MCF 10A (cell line): Measurements from ENCODE around the gene DLG3. TPM values are rescaled to one million over a fixed set of nuclear protein-coding genes. Genes with fewer than 3 reads are reported as not detected.

Experiments used
- BruUV-seq: library from RNA; stranded (reverse); fragments of 400-500 nt; replicated peaks from 2 replicates; lab custom pipeline; 2021; lab: Mats Ljungman, UMichigan
- CTCF ChIA-PET: fragments of 300-600 bp; sonication (Branson Sonifier 250); formaldehyde crosslinking; extraction: SDS; loops from one replicate; lab custom pipeline; 2021; ENCODE audit warnings: antibody characterized with exemption, inconsistent platforms; lab: Yijun Ruan, JAX
- POLR2A ChIA-PET: fragments of 300-600, 350-650 bp; sonication (Branson Sonifier 250); formaldehyde crosslinking; extraction: SDS; loops from one replicate; lab custom pipeline; 2020; ENCODE audit warnings: antibody characterized with exemption, inconsistent platforms; lab: Yijun Ruan, JAX
- DNase-seq: peaks from one replicate; pipeline ENCODE4 v3.0.0-alpha.2; 2018; ENCODE audit not compliant: unreplicated experiment
- H3K27ac Mint-ChIP-seq: one replicate; pipeline ENCODE4 v1.8.0; 2022; ENCODE audit warnings: mild to moderate bottlenecking, low read depth, mixed read lengths; ENCODE audit not compliant: unreplicated experiment
- H3K27me3 Mint-ChIP-seq: one replicate; pipeline ENCODE4 v1.8.0; 2022; ENCODE audit warnings: mixed read lengths; ENCODE audit not compliant: insufficient read depth, unreplicated experiment
- H3K36me3 Mint-ChIP-seq: one replicate; pipeline ENCODE4 v1.8.0; 2022; ENCODE audit warnings: mild to moderate bottlenecking, moderate library complexity, mixed read lengths; ENCODE audit not compliant: insufficient read depth, unreplicated experiment
- H3K4me1 Mint-ChIP-seq: one replicate; pipeline ENCODE4 v1.8.0; 2022; ENCODE audit warnings: mixed read lengths; ENCODE audit not compliant: insufficient read depth, unreplicated experiment
- H3K4me3 Mint-ChIP-seq: one replicate; pipeline ENCODE4 v1.8.0; 2022; ENCODE audit warnings: mild to moderate bottlenecking, moderate library complexity, mixed read lengths; ENCODE audit not compliant: unreplicated experiment
- H3K9me3 Mint-ChIP-seq: one replicate; pipeline ENCODE4 v1.8.0; 2022; ENCODE audit warnings: mixed read lengths; ENCODE audit not compliant: unreplicated experiment
- intact Hi-C: fragments of 100-400 bp; cut with micrococcal nuclease; formaldehyde crosslinking; loops from 2 replicates; pipeline ENCODE4 v1.14.1; 2022
- total RNA-seq: library from RNA; stranded (reverse); gene quantifications from 2 replicates; pipeline ENCODE4 v1.2.3, GENCODE V29; 2022
- TF ChIP-seq, protein P1 (sequence below): fragments of 200-600 bp; IDR thresholded peaks from one replicate; pipeline ENCODE4 v1.8.0; 2022; ENCODE audit warnings: antibody characterized with exemption, mild to moderate bottlenecking; ENCODE audit not compliant: unreplicated experiment

The DLG3 gene
- total RNA-seq, 1 experiment from 2014 or later: 12.8 TPM

DNA sequence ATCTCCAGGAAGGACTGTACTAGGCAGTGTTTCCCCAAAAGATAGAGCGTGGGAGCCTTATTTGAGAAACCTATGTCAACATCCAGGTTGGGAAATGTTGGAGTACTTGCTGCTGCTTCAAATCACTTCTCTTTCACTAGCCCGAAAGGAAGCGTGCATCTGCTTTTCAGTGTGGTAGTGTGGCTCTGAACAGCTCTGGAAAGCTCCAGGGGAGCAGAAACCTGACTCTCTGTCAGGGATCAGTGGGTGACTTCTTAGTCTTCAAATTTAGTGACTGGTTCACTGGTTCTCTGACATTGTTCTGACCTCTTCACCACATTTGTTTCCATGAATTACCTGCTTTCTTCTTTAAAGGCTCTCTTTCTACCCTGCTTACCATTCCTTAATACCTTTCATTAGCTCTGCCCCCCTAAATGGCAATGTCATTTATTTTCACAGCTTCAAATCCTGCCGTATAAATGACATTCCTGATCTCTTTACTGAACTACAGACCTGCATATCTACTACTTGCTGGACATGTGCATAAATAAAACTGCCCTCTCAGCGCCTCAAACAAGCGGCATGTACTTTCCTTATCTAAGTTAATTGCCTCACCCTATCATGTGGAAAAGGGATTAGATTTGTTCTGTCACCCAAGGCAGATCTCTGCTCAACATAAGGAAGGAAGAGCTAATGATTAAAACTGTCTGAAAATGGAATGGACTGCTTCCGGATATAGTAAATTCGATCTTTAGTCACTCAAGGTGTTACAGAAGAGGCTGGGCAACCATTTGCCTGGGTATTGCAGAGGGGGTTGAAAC lies 37.0 kb downstream of the DLG3 start:
- BruUV-seq: no TSS peak
- ChIA-PET POLR2A (interaction anchor here (0.5 kb wide), 1 partner anchor 54 kb away, joined by 3 read pairs; no protein-coding TSS in a partner anchor), CTCF (interaction anchor here (0.9 to 2.4 kb wide), 3 partner anchors 28 to 183 kb away, joined by 3 to 8 read pairs (median 3); no protein-coding TSS in a partner anchor)
- Mint-ChIP-seq H3K9me3 (no peaks in the 10 kb centered on the region), H3K36me3 (no peaks in the 10 kb centered on the region), H3K27ac (no peak overlapping the region), H3K4me1 (peaks cover 33% of the 10 kb centered on the region), H3K27me3 (peaks cover 60% of the 10 kb centered on the region), H3K4me3 (no peak overlapping the region)
- DNase-seq: no peak
- intact Hi-C loops: no loop called here
- TF ChIP-seq, protein P1, sequence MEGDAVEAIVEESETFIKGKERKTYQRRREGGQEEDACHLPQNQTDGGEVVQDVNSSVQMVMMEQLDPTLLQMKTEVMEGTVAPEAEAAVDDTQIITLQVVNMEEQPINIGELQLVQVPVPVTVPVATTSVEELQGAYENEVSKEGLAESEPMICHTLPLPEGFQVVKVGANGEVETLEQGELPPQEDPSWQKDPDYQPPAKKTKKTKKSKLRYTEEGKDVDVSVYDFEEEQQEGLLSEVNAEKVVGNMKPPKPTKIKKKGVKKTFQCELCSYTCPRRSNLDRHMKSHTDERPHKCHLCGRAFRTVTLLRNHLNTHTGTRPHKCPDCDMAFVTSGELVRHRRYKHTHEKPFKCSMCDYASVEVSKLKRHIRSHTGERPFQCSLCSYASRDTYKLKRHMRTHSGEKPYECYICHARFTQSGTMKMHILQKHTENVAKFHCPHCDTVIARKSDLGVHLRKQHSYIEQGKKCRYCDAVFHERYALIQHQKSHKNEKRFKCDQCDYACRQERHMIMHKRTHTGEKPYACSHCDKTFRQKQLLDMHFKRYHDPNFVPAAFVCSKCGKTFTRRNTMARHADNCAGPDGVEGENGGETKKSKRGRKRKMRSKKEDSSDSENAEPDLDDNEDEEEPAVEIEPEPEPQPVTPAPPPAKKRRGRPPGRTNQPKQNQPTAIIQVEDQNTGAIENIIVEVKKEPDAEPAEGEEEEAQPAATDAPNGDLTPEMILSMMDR: no peak

DNA sequence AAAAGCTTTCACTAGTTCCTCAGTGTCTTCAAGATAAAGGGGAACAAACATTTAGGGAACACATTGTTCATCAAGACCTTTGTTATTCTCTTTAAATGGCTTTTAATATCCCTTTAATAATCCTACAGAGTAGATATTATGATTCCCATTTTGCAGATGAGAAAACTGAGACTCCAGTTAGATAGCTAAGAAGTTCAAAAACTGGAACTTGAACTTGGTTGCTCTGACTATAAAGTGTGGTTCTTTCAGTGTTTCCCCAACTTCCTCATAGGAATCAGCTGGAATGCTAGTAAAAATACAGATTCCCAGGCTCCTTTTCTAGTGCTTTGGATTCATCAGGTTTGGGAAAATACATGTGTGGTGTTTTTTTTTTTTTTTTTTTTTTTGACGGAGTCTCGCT lies 37.7 kb downstream of the DLG3 start:
- no peak overlapping the region for H3K4me3 Mint-ChIP-seq
- TF ChIP-seq, protein P1: no peak
- CTCF ChIA-PET: interaction anchor here (1.3 kb wide), 1 partner anchor 183 kb away, joined by 3 read pairs; no protein-coding TSS in a partner anchor
- H3K27me3 Mint-ChIP-seq: peaks cover 65% of the 10 kb centered on the region
- H3K4me1 Mint-ChIP-seq: peaks cover 33% of the 10 kb centered on the region
- DNase-seq: no peak
- H3K36me3 Mint-ChIP-seq: no peaks in the 10 kb centered on the region
- no TSS peak for BruUV-seq
- POLR2A ChIA-PET: no interaction called here
- H3K9me3 Mint-ChIP-seq: no peaks in the 10 kb centered on the region
- no peak overlapping the region for H3K27ac Mint-ChIP-seq
- intact Hi-C loops: no loop called here

GRCh38 chrX:70485466-70485865 lies 40.8 kb downstream of the DLG3 start:
- H3K9me3 Mint-ChIP-seq: no peaks in the 10 kb centered on the region

GRCh38 chrX:70488856-70489255 lies 44.2 kb downstream of the DLG3 start:
- TF ChIP-seq, protein P1: no peak
- intact Hi-C loops: no loop called here
- ChIA-PET CTCF (no interaction called here), POLR2A (no interaction called here)
- peaks cover 78% of the 10 kb centered on the region for H3K27me3 Mint-ChIP-seq
- H3K4me3 Mint-ChIP-seq: no peak overlapping the region
- no peaks in the 10 kb centered on the region for H3K9me3 Mint-ChIP-seq
- no peaks in the 10 kb centered on the region for H3K4me1 Mint-ChIP-seq
- H3K36me3 Mint-ChIP-seq: peaks cover 9% of the 10 kb centered on the region
- BruUV-seq: no TSS peak
- DNase-seq: no peak
- no peak overlapping the region for H3K27ac Mint-ChIP-seq

More at GRCh38 chrX:70485466-70485865, 40.8 kb downstream of the DLG3 start:
- POLR2A ChIA-PET: no interaction called here
- no peak for DNase-seq
- peaks cover 68% of the 10 kb centered on the region for H3K27me3 Mint-ChIP-seq
- H3K4me3 Mint-ChIP-seq: no peak overlapping the region
- no peaks in the 10 kb centered on the region for H3K36me3 Mint-ChIP-seq
- no TSS peak for BruUV-seq
- intact Hi-C loops: no loop called here
- H3K4me1 Mint-ChIP-seq: peaks cover 15% of the 10 kb centered on the region
- TF ChIP-seq, protein P1: no peak
- CTCF ChIA-PET: no interaction called here
- H3K27ac Mint-ChIP-seq: no peak overlapping the region
